OCI-LY3 (cell line): Measurements from ENCODE around the gene TRERF1.

Experiments used
- H2AFZ ChIP-seq: fragments of 200-600, 300-600 bp; shearing (Covaris generic); 2 replicates; pipeline ENCODE4 v1.6.0; 2014; ENCODE audit warnings: antibody characterized with exemption, low read depth, low read length
- H3K27ac ChIP-seq: fragments of 200-600, 300-600 bp; sonication (generic); 2 replicates; pipeline ENCODE4 v1.5.1; 2014; ENCODE audit warnings: mild to moderate bottlenecking, low read length, moderate library complexity, mixed read lengths
- H3K27me3 ChIP-seq: fragments of 200-600, 300-600 bp; sonication (generic); 2 replicates; pipeline ENCODE4 v1.6.1; 2014; ENCODE audit warnings: low read depth, low read length, mixed read lengths
- H3K36me3 ChIP-seq: fragments of 200-600, 300-600 bp; sonication (generic); replicated peaks from 2 replicates; pipeline ENCODE3; 2014; ENCODE audit warnings: low read depth, low read length, mixed read lengths
- H3K4me1 ChIP-seq: fragments of 300-600, 200-600 bp; sonication (generic); 2 replicates; pipeline ENCODE4 v1.6.1; 2014; ENCODE audit warnings: low read length, mixed read lengths
- H3K4me2 ChIP-seq: fragments of 200-600, 300-600 bp; sonication (generic); 2 replicates; pipeline ENCODE4 v1.6.1; 2014; ENCODE audit warnings: low read length, mixed read lengths
- H3K4me3 ChIP-seq: fragments of 300-600, 200-600 bp; sonication (generic); 2 replicates; pipeline ENCODE4 v1.5.1; 2014; ENCODE audit warnings: antibody characterized with exemption, mild to moderate bottlenecking, low read length, moderate library complexity
- H3K79me2 ChIP-seq: fragments of 300-600, 200-600 bp; shearing (Covaris generic); 2 replicates; pipeline ENCODE4 v1.6.1; 2014; ENCODE audit warnings: mild to moderate bottlenecking, low read length, mixed read lengths
- H3K9ac ChIP-seq: fragments of 300-600, 200-600 bp; shearing (Covaris generic); 2 replicates; pipeline ENCODE4 v1.6.0; 2014; ENCODE audit warnings: mild to moderate bottlenecking, low read length, moderate library complexity
- H3K9me3 ChIP-seq: fragments of 200-600, 300-600 bp; shearing (Covaris generic); 2 replicates; pipeline ENCODE4 v1.6.1; 2014; ENCODE audit warnings: low read length, mixed read lengths; ENCODE audit not compliant: insufficient read depth
- H4K20me1 ChIP-seq: fragments of 200-600, 300-600 bp; sonication (generic); 2 replicates; pipeline ENCODE4 v1.6.1; 2016; ENCODE audit warnings: low read length, mixed read lengths; ENCODE audit not compliant: insufficient read depth
- CTCF ChIP-seq: fragments of 200-600, 300-600 bp; sonication (generic); IDR thresholded peaks from 2 replicates; pipeline ENCODE4 v1.5.1; 2014; ENCODE audit warnings: antibody characterized with exemption, low read length, low read depth
- EZH2phosphoT487 ChIP-seq: fragments of 200-600 bp; shearing (Covaris generic); IDR thresholded peaks from 2 replicates; pipeline ENCODE4 v1.6.1; 2018; ENCODE audit warnings: antibody characterized with exemption, mixed run types, low read depth

Gene TRERF1

GRCh38 chr6:42307141-42307470 is 144.6 kb downstream of the TRERF1 start:
- no peak overlapping the region for H3K4me2 ChIP-seq
- no peak for TF ChIP-seq CTCF
- TF ChIP-seq EZH2phosphoT487: no peak
- no peaks in the 10 kb centered on the region for H3K4me1 ChIP-seq
- H2AFZ ChIP-seq: no peak overlapping the region
- peaks cover 37% of the 10 kb centered on the region; the same call in 1 of the 2 replicates for H4K20me1 ChIP-seq
- no peaks in the 10 kb centered on the region for H3K36me3 ChIP-seq
- H3K27ac ChIP-seq: no peak overlapping the region
- no peak overlapping the region for H3K4me3 ChIP-seq
- H3K9me3 ChIP-seq: no peaks in the 10 kb centered on the region
- H3K9ac ChIP-seq: no peak overlapping the region
- H3K79me2 ChIP-seq: peaks cover 7% of the 10 kb centered on the region; the same call in 1 of the 2 replicates
- H3K27me3 ChIP-seq: no peaks in the 10 kb centered on the region

GRCh38 chr6:42306439-42307140 is 145.1 kb downstream of the TRERF1 start:
- H3K36me3 ChIP-seq: no peaks in the 10 kb centered on the region
- H3K27ac ChIP-seq: no peak overlapping the region
- no peaks in the 10 kb centered on the region for H3K27me3 ChIP-seq
- no peak overlapping the region for H3K4me2 ChIP-seq
- no peaks in the 10 kb centered on the region for H3K9me3 ChIP-seq
- no peak overlapping the region for H2AFZ ChIP-seq
- no peak for TF ChIP-seq CTCF
- TF ChIP-seq EZH2phosphoT487: no peak
- H3K4me3 ChIP-seq: no peak overlapping the region
- peaks cover 42% of the 10 kb centered on the region; the same call in 1 of the 2 replicates for H4K20me1 ChIP-seq
- no peak overlapping the region for H3K9ac ChIP-seq
- no peaks in the 10 kb centered on the region for H3K4me1 ChIP-seq
- peaks cover 7% of the 10 kb centered on the region; the same call in 1 of the 2 replicates for H3K79me2 ChIP-seq

- Histone ChIP-seq H3K9me3 (no peaks in the 10 kb centered on the region), H3K4me1 (no peaks in the 10 kb centered on the region), H3K4me3 (no peak overlapping the region), H2AFZ (no peak overlapping the region), H3K79me2 (peaks cover 7% of the 10 kb centered on the region; the same call in 1 of the 2 replicates), H3K27ac (no peak overlapping the region), H3K4me2 (no peak overlapping the region), H3K9ac (no peak overlapping the region), H3K36me3 (peaks cover 5% of the 10 kb centered on the region), H4K20me1 (peaks cover 48% of the 10 kb centered on the region; the same call in 1 of the 2 replicates), H3K27me3 (no peaks in the 10 kb centered on the region)
- no peak for TF ChIP-seq CTCF
- TF ChIP-seq EZH2phosphoT487: no peak
Measured at GRCh38 chr6:42304053-42304712, 147.5 kb downstream of the TRERF1 start.

GRCh38 chr6:42302411-42302810 is 149.3 kb downstream of the TRERF1 start:
- H3K4me3 ChIP-seq: no peak overlapping the region
- no peak overlapping the region for H3K27ac ChIP-seq
- H3K9me3 ChIP-seq: no peaks in the 10 kb centered on the region
- peaks cover 2% of the 10 kb centered on the region; the same call in 1 of the 2 replicates for H3K79me2 ChIP-seq
- TF ChIP-seq CTCF: no peak
- no peak for TF ChIP-seq EZH2phosphoT487
- H3K27me3 ChIP-seq: no peaks in the 10 kb centered on the region
- no peak overlapping the region for H3K9ac ChIP-seq
- peaks cover 48% of the 10 kb centered on the region; the same call in 1 of the 2 replicates for H4K20me1 ChIP-seq
- no peak overlapping the region for H2AFZ ChIP-seq
- H3K4me2 ChIP-seq: no peak overlapping the region
- H3K36me3 ChIP-seq: peaks cover 7% of the 10 kb centered on the region
- no peaks in the 10 kb centered on the region for H3K4me1 ChIP-seq
